Smooth muscle cell (in vitro differentiated cells): Measurements from ENCODE around the gene INSYN2A. TPM values are rescaled to one million over a fixed set of nuclear protein-coding genes. Genes with fewer than 3 reads are reported as not detected.

Experiments used
- DNase-seq: peaks from one replicate; lab custom pipeline; 2025; ENCODE audit not compliant: unreplicated experiment; lab: John Stamatoyannopoulos, UW
- H2AFZ ChIP-seq: fragments of 200-600 bp; sonication (generic); 2 replicates; pipeline ENCODE4 v1.6.0; 2016; ENCODE audit warnings: antibody characterized with exemption, low read depth, mild to moderate bottlenecking
- H3F3A ChIP-seq: fragments of 200-600 bp; sonication (generic); 2 replicates; pipeline ENCODE4 v1.6.0; 2017; ENCODE audit warnings: antibody characterized with exemption, low read depth
- H3K27ac ChIP-seq: fragments of 200-600 bp; sonication (generic); 2 replicates; pipeline ENCODE4 v1.5.1; 2016; ENCODE audit warnings: low read depth, mild to moderate bottlenecking
- H3K27me3 ChIP-seq: fragments of 200-600 bp; sonication (generic); 2 replicates; pipeline ENCODE4 v1.6.1; 2016; ENCODE audit warnings: low read depth, mild to moderate bottlenecking
- H3K36me3 ChIP-seq: fragments of 200-600 bp; sonication (generic); 2 replicates; pipeline ENCODE4 v1.5.1; 2016; ENCODE audit warnings: low read depth
- H3K4me1 ChIP-seq: fragments of 200-600 bp; sonication (generic); 2 replicates; pipeline ENCODE4 v1.5.1; 2016; ENCODE audit warnings: low read depth
- H3K4me2 ChIP-seq: fragments of 200-600 bp; sonication (generic); 2 replicates; pipeline ENCODE4 v1.6.0; 2016; ENCODE audit warnings: mild to moderate bottlenecking
- H3K4me3 ChIP-seq: fragments of 200-600 bp; sonication (generic); 2 replicates; pipeline ENCODE4 v1.5.1; 2016; ENCODE audit warnings: mild to moderate bottlenecking
- H3K79me2 ChIP-seq: fragments of 200-600 bp; sonication (generic); 2 replicates; pipeline ENCODE4 v1.6.0; 2016; ENCODE audit warnings: low read depth, mild to moderate bottlenecking
- H3K9ac ChIP-seq: fragments of 200-600 bp; sonication (generic); 2 replicates; pipeline ENCODE4 v1.6.0; 2016; ENCODE audit warnings: low read depth
- H3K9me3 ChIP-seq: fragments of 200-600 bp; sonication (generic); replicated peaks from 2 replicates; pipeline ENCODE4 v1.5.1; 2016; ENCODE audit warnings: low read depth
- H4K20me1 ChIP-seq: fragments of 200-600 bp; sonication (generic); 2 replicates; pipeline ENCODE4 v1.6.0; 2016; ENCODE audit warnings: low read depth
- CTCF ChIP-seq: fragments of 200-600 bp; sonication (generic); IDR thresholded peaks from 2 replicates; pipeline ENCODE4 v1.5.1; 2017; ENCODE audit warnings: borderline replicate concordance, mild to moderate bottlenecking, antibody characterized with exemption; ENCODE audit not compliant: insufficient read depth, poor library complexity, severe bottlenecking
- WGBS: methylation state at CpG from one replicate; pipeline ENCODE4 v1.1.7; 2016; ENCODE audit warnings: low lambda C conversion rate; 5-methylcytosine and 5-hydroxymethylcytosine counted together
- polyA plus RNA-seq: library from polyadenylated mRNA; unstranded; fragments of >200 nt; fragmentation: Nextera tagmentation; extraction: Ambion mirVana; gene quantifications from 2 replicates; pipeline ENCODE4 v1.2.1, GENCODE V29; 2016
- total RNA-seq: library from RNA; depleted of rRNA; stranded (reverse); fragments of >200 nt; gene quantifications from 2 replicates; pipeline ENCODE4 v1.2.3, GENCODE V29; 2014

Gene INSYN2A
- total and polyA plus RNA-seq, 2 experiments from 2014 or later = 0.09 to 0.15 TPM

- Histone ChIP-seq H2AFZ (no peak overlapping the region), H3K27ac (no peak overlapping the region), H3K4me1 (no peaks in the 10 kb centered on the region), H3K9ac (no peak overlapping the region), H3K36me3 (no peaks in the 10 kb centered on the region), H3K27me3 (no peaks in the 10 kb centered on the region), H3K4me3 (no peak overlapping the region), H3K79me2 (no peaks in the 10 kb centered on the region), H3K9me3 (no peaks in the 10 kb centered on the region), H3K4me2 (no peak overlapping the region), H4K20me1 (peaks cover 38% of the 10 kb centered on the region), H3F3A (no peaks in the 10 kb centered on the region)
- 41% methylated on average over 3 of the region's 3 CpGs for WGBS
- DNase-seq = no peak
- TF ChIP-seq CTCF = no peak
These were observed 20.4 kb upstream of the INSYN2A start for GRCh38 chr10:127216786-127217185.

GRCh38 chr10:127216274-127216673, 19.9 kb upstream of the INSYN2A start:
- 87% methylated on average over 5 of the region's 5 CpGs for WGBS
- Histone ChIP-seq H3K79me2 (no peaks in the 10 kb centered on the region), H3K27ac (no peak overlapping the region), H3K4me3 (no peak overlapping the region), H3K9me3 (no peaks in the 10 kb centered on the region), H3K36me3 (no peaks in the 10 kb centered on the region), H4K20me1 (peaks cover 38% of the 10 kb centered on the region), H3F3A (no peaks in the 10 kb centered on the region), H3K4me1 (no peaks in the 10 kb centered on the region), H3K27me3 (no peaks in the 10 kb centered on the region), H2AFZ (no peak overlapping the region), H3K9ac (no peak overlapping the region), H3K4me2 (no peak overlapping the region)
- no peak for TF ChIP-seq CTCF
- no peak for DNase-seq

DNA sequence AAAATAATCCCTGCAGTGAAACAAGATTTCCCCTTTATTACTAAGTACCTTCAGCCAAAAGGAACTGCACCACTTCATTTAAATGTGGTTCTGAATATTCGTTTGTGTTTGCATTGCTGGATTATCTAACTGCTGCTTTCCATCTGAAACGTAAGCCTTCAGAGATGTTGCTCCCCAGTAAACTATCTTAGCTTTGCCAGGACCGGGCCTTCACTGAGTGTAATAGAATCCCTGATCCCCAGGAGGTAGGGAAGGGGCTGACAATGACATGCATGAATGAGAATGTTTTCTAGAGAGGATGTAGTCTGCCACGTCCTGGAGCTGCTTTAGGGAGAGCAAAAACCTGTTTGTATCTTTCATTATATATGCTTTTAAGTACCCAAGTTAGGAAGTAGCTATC, 19.5 kb upstream of the INSYN2A start:
- H3K27me3 ChIP-seq = no peaks in the 10 kb centered on the region
- DNase-seq = no peak
- H3K4me3 ChIP-seq = no peak overlapping the region
- no peaks in the 10 kb centered on the region for H3K79me2 ChIP-seq
- H3K36me3 ChIP-seq = no peaks in the 10 kb centered on the region
- WGBS = 51% methylated on average over 4 of the region's 4 CpGs
- H3K4me1 ChIP-seq = no peaks in the 10 kb centered on the region
- H2AFZ ChIP-seq = no peak overlapping the region
- no peak overlapping the region for H3K27ac ChIP-seq
- H3K9ac ChIP-seq = no peak overlapping the region
- TF ChIP-seq CTCF = no peak
- H3F3A ChIP-seq = peaks cover 2% of the 10 kb centered on the region
- peaks cover 37% of the 10 kb centered on the region for H4K20me1 ChIP-seq
- H3K4me2 ChIP-seq = no peak overlapping the region
- no peaks in the 10 kb centered on the region for H3K9me3 ChIP-seq

DNA sequence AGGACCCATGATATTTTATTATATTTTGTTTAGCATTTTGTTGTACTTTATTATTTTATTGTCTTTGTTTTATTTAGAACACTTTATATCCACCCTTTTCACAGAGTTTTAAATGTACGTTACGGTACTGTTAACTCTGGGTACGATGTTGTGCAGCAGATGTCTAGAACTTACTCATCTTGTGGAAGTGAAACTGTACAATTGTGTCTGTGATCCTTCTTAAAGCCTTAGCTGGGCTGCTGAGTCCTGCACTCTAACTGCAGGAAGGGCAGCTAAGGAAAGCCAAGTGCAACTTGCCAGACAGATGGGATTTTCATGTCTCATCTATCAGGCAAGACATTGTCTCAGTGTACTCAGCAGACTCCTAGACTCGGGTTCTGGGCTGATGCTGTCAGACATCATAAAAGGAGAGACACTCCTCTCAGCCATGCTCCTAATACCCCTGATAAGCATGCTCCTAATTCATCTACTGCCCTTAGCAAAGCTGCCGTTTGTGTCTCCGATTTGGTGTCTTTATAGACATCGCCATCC, 14.6 kb upstream of the INSYN2A start:
- Histone ChIP-seq H4K20me1 (peaks cover 14% of the 10 kb centered on the region), H3K4me3 (no peak overlapping the region), H3K27me3 (no peaks in the 10 kb centered on the region), H2AFZ (no peak overlapping the region), H3K9ac (no peak overlapping the region), H3K4me2 (peak overlapping the region; percentile 73), H3K36me3 (no peaks in the 10 kb centered on the region), H3F3A (peaks cover 7% of the 10 kb centered on the region), H3K79me2 (no peaks in the 10 kb centered on the region), H3K9me3 (no peaks in the 10 kb centered on the region), H3K4me1 (no peaks in the 10 kb centered on the region), H3K27ac (no peak overlapping the region)
- 21% methylated on average over 7 of the region's 7 CpGs for WGBS
- TF ChIP-seq CTCF = no peak
- DNase-seq = no peak
